Hypothalamus (tissue), 51 donors: Measurements from ENCODE around the gene ZFYVE19.
"Not testable (repeated sequence)": the region's sequence is repeated elsewhere in the genome, so short reads cannot be mapped to it uniquely, and the experiment has no call there.

ENCODE experiments used
- DNase-seq, 51 donors: peaks; one replicate each; lab custom pipeline; 2025; lab: John Stamatoyannopoulos, UW

ZFYVE19 gene

DNA sequence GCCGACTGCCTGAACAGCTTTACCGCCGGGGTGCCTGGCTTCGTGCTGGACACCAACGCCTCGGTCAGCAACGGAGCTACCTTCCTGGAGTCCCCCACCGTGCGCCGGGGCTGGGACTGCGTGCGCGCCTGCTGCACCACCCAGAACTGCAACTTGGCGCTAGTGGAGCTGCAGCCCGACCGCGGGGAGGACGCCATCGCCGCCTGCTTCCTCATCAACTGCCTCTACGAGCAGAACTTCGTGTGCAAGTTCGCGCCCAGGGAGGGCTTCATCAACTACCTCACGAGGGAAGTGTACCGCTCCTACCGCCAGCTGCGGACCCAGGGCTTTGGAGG, 37.8 kb downstream of the ZFYVE19 start:
- no peak for DNase-seq

DNA sequence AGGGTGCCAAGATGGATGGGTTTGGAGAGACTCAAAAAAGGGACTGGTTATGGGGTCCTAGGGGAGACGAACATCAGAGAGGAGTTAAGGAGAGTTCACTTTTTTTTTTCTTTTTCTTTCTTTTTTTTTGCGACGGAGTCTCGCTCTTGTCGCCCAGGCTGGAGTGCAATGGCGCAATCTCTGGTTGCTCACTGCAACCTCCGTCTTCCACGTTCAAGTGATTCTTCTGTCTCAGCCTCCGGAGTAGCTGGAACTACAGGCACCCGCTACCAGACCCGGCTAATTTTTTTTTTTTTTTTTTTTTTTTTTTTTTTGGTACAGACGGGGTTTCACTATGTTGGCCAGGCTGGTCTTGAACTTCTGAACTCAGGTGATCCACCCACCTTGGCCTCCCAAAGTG, 38.1 kb downstream of the ZFYVE19 start:
- DNase-seq: no peak

DNA sequence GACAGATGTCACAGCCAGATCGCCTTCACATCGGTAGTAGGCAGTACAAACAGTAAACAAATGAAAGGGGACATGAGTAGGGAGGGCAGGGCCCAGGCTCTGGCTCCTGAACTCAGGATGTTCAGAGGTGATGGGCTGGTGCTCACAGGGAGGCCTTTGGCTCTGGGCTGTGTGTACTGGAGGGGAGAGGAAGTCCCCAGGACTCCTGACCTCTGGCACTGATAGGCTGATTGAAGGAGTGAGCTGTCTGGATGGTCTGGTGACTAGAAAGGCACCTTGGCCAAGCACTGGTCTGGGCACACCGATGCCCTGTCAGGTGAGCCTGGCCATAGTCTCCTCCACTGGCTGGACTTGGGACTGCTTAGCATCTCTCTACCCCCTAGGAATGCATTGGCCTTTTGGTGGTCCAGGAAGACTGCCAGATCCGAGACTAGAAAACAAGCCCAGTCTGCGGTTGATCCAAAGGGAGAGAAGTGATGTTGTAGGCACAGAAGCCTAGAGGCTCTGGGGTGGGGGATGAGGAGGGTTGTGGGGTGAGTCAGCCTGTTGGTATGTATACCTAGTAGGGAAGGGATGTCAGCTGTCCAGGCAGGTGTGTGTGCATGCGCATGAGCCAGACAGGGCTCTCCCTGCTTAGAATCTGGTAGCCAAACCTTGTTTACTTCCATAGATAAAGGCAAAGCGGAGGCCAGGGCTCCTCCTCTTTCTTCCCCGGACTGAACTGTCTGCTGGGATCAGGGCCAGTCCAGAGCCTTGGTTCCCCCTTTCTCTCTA, 38.8 kb downstream of the ZFYVE19 start:
- no peak for DNase-seq

DNA sequence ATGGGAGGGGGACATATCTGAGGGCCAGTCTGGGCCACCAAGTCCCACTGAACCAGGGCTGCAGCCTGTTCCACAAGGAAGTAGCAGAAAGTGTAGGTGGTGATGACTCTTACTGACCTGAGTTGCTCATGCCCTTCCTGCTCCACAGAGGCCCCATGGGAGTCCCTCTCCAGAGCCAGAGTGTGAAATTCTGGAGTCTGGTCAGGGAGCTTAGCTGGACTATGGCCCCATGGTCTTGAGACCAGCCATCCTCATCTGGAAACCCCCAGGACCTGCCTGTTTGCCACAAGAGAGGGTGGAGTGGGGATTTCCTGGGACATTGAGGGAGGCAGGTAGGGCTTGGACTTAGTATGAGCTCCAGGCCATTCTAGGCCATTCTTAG, 39.9 kb downstream of the ZFYVE19 start:
- DNase-seq: no peak

DNA sequence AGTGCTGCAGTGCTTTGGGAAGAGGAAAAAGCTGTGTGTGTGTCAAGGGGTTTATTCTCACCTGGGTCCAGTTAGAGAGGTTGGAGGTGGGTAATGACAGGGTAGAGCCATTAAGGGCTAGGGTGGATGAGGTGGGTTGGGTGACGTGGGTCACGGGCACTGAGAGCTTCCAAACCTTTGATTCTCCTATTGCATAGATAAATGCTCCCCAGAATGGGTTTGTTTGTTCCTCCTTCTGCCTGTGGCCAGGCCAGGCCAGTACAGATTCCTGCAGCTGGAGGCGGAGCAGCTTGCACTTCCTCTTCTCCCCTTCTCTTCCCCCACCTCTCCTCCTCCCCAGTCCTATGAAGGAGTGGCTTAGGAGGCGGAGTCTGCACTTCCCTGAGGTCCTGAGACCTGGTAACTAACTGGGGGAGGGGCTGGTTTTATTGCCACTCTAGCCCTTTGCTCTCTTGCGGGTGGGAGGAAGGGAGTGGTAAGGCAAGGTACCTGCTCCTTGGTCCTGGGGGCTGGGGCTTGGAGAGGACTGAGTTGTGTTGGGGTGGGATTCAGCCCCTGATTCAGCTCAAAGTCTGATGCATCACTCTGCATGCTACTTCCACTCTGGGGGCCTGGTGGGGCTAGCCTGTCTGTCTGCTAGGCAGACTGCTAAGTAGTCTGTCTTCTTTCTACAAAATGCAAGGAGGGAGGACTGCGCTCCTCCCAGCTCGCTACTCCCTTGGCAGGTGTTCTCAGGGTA, 40.5 kb downstream of the ZFYVE19 start:
- DNase-seq: peak in 17 of 51 donors; percentile 1 to 30 (median 17)

DNA sequence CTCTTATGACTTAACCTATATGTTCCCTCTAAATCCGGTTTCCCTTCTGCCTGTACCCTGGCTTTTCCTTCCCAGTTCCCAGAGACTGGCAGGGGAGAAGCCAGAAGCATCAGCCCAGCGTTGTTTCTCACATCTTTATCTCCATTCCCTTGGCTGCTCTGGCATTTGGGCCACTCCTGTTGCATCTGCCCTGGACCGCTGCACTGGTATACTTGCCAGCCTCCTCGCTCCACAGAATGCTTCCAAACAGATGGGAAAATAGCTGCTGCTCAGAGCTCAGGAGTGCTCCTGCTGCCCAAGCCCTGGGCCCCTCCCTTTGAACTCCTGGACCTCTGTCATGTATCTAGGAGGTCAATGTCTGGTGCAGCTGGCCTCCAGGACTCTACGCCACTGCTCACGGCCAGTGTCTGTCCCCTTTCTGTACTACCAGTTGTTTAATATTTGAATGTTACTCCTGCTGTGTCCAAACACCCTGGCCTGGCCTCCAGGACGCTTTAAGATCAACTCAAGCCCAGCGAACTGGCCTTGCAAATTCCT, 43.8 kb downstream of the ZFYVE19 start:
- DNase-seq: no peak

DNA sequence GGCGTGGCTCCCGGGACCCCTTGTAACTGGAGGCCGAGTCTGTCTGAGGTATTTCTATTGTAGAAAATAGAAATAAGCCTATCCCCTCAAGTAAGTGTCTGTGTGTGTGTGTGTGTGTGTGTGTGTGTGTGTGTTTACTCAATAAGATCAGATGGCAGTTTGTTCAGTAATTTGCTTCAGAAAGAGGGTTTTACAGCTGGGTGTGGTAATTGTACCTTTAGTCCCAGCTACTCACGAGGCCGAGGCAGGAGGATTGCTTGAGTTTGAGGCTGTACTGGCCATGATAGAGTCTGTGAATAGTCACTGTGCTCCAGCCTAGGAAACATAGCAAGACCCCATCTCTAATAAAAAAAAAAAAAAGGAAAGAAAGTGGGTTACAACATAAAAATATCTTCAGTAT, 45.6 kb downstream of the ZFYVE19 start:
- DNase-seq: no peak

DNA sequence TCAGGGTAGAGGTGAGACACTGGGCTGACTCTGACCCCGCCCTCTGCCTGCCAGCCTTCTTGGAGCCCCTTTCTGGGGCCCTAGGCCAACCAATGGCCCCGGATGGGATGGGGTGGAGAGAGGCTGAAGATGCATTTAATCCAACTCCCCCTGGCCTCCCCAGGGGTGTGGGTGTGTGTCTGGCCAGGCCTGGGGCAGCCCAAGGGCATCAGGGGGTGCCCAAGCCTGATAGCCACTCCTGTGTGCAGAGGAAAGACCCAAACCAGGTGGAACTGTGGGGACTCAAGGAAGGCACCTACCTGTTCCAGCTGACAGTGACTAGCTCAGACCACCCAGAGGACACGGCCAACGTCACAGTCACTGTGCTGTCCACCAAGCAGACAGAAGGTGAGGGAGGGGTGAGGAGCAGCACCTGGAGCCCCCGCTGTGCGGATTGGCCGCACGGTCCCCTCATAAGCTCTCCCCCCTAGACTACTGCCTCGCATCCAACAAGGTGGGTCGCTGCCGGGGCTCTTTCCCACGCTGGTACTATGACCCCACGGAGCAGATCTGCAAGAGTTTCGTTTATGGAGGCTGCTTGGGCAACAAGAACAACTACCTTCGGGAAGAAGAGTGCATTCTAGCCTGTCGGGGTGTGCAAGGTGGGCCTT, 46.5 kb downstream of the ZFYVE19 start:
- DNase-seq: no peak

DNA sequence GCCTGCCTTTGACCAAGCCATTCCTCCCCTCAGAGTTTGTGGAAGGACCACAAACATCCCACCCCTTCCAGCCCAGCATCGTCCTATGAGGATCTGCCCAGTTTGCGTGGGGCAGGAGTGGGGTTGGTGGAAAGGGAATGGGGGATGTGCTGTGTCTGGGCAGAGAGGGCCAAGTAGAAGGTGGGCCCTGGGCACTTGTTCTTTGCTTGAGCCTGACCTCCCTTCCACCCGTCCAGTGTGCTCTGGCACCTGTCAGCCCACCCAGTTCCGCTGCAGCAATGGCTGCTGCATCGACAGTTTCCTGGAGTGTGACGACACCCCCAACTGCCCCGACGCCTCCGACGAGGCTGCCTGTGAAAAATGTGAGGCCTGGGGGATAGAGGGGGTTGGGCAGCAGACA, 47.3 kb downstream of the ZFYVE19 start:
- no peak for DNase-seq

DNA sequence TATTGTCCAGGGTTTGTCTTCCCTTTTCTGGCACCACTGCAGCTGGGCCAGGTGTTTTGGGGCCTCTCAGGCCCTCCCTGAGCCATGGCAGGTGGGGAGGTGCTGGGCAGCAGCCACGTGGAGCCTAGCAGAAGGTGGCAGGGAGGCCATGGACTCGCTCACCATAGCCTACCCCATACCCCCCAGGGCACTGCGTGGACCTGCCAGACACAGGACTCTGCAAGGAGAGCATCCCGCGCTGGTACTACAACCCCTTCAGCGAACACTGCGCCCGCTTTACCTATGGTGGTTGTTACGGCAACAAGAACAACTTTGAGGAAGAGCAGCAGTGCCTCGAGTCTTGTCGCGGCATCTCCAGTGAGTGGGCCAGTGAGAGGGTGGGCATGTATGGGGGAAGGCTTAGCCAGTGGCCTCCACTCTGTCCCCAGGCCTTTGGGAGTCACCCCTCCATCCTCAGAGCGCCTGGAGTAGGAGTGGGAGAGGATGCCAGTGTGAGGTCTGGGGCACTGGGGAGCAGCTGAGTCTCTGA, 48.9 kb downstream of the ZFYVE19 start:
- no peak for DNase-seq

DNA sequence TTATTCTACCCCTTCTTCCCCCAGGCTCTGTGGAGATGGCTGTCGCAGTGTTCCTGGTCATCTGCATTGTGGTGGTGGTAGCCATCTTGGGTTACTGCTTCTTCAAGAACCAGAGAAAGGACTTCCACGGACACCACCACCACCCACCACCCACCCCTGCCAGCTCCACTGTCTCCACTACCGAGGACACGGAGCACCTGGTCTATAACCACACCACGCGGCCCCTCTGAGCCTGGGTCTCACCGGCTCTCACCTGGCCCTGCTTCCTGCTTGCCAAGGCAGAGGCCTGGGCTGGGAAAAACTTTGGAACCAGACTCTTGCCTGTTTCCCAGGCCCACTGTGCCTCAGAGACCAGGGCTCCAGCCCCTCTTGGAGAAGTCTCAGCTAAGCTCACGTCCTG, 49.9 kb downstream of the ZFYVE19 start:
- no peak for DNase-seq

DNA sequence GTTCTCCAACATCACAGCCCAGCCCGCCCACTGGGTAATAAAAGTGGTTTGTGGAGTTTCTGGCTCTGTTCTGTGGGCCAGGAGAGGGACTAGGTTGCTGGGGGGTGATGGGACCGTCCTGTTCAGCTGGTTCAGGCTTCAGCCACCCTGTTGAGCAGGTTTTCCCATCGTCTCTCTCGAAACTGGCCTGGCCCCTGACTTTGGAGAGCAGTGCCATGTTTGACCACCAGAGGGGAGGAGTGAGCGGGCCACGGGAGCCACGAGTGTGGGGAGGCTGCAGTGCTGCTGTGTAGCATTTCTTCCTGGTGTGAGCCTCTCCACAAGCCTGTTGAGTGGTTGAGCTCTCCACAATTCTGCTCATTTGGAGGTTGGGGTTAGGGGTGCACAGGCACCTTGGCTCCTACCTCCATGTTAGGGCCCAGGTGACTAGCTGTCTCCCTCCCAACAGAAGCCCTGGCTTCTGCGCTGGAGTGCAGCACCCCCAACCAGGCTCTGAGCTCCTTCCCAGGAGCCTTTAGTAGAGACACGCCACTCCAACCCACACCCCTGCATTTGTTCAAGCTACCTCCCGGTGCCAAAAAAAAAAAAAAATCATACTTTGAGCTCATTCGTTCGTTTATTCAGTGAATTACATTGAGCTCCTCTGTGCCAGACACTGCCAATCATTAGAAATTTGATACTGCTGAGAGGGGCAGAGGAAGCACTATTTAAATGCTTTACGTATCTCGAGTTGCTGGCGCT, 50.9 kb downstream of the ZFYVE19 start:
- peak in 40 of 51 donors; percentile 4 to 81 (median 30) for DNase-seq

DNA sequence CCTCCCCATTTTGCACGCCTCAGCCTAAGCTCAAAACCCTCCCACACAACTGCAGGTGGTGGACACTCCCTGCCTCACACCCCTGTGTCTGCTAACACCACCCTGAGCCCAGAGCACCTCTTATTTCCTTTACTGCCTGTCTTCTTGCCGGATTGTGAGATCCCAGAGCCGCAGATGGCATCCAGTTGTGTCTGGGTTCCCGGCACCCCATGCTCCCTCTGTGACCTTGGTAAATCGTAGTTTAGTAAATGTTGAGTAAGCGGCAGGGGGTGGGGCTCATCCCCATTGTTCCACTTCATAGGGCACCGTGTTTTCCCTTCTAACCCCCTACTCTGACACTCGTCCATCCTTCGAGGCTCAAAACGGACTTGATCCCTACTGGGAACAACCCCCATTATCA, 51.8 kb downstream of the ZFYVE19 start:
- DNase-seq: no peak

DNA sequence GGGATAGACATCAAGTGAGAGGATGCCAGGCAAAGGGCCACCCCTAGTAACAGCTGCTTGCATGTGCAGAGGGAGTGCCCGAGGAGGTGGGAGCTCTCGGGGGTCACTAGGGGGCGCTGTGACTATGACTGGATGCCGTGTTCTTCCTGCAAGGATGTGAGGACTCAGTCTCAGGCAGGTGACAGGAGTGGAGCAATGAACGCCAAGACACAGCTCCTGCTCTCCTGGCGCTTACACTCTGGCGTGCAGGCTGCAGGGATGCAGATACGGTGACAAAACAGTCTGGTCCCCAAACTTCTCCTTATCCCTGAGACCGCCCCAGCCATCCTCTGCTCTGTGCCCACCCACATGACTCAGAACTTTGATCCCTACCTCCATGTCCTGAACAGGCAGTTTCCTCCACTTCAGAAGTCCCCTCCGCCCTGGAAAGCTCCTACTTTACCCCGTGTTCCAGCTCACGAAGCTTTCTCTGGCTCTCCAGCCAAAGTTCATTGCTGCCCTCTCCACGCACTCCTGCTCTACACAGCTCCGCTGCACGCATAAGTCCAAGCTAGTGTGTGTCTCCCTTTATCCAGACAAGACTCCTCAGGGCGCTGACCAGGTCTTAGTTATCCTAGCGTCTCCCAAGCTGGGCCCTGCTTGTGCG, 52.4 kb downstream of the ZFYVE19 start:
- DNase-seq: peak in 38 of 51 donors; percentile 3 to 67 (median 28)

DNA sequence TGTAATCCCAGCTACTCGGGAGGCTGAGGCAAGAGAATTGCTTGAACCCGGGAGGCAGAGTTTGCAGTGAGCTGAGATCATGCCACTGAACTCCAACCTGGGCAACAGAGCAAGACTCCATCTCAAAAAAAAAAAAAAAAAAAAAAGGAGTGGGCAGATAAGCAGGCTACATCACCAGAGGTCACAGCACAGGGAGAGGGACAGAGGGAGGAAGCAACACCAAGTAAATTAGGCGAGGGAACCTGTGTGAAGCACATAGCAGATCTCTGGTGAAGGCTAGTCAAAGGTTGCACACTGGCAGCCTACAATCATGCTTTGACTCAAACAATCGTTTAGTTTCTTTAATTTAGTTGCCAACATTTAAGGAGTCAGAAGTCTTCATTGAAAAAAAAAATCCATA, 54.3 kb downstream of the ZFYVE19 start:
- DNase-seq: not testable (repeated sequence)

DNA sequence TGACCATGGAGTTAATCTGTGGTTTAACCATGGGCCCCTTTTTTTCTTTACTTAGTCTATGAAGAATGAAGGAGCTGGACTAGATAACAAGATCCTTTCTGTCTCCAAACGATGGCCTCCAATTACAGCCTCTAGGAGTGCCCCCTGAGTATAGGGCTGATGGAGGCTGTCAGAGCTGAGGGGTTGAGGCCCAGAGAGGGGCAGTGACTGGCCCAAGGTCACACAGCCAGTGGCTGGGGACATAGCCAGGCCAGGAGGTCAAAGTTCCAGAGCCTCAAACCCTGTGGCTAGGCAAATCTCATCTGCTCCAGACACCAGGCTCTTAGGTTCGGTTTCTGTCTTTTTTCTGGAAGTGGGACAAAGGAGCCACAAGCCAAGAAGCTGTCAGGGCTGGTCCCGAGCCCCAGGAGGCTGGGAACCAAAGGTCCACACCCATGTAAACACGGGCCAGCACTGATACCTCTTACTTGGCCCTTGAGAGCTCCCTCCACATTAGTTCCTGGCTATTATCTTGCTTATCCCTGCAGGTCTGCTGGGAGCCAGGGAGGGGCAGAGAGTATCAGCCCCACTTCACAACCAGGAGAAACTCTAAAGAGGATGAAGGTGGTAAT, 56.9 kb downstream of the ZFYVE19 start:
- no peak for DNase-seq
